Loucy (cell line): Measurements from ENCODE around the gene ATRAID.

Experiments used
- EZH2phosphoT487 ChIP-seq: fragments of 200-600 bp; IDR thresholded peaks from 2 replicates; pipeline ENCODE4 v1.6.1; 2018; ENCODE audit warnings: antibody characterized with exemption, mild to moderate bottlenecking, moderate library complexity, borderline replicate concordance
- TF ChIP-seq, protein P1 (sequence below): fragments of 200-600 bp; sonication (generic); conservative IDR thresholded peaks from 2 replicates; pipeline ENCODE4 v1.5.1; 2014; ENCODE audit warnings: mild to moderate bottlenecking, antibody characterized with exemption, low read length

DNA sequence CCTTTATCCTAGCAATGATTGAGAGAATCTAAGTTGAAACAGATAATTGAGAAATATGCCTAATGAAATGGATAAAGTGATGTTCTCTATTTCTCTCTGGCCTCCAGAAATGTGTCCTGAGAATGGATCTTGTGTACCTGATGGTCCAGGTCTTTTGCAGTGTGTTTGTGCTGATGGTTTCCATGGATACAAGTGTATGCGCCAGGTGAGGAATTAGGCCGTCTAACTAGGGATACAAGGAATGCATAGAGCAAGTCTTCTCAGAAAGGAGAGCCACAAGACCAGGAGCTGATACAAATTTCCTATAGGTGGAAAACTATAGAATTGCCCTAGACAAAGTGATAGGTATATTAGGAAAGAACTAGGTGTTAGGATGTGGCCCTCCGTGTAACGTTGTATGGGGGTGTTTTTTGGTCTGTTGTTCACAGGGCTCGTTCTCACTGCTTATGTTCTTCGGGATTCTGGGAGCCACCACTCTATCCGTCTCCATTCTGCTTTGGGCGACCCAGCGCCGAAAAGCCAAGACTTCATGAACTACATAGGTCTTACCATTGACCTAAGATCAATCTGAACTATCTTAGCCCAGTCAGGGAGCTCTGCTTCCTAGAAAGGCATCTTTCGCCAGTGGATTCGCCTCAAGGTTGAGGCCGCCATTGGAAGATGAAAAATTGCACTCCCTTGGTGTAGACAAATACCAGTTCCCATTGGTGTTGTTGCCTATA lies 4.7 kb downstream of the ATRAID start:
- TF ChIP-seq, protein P1, sequence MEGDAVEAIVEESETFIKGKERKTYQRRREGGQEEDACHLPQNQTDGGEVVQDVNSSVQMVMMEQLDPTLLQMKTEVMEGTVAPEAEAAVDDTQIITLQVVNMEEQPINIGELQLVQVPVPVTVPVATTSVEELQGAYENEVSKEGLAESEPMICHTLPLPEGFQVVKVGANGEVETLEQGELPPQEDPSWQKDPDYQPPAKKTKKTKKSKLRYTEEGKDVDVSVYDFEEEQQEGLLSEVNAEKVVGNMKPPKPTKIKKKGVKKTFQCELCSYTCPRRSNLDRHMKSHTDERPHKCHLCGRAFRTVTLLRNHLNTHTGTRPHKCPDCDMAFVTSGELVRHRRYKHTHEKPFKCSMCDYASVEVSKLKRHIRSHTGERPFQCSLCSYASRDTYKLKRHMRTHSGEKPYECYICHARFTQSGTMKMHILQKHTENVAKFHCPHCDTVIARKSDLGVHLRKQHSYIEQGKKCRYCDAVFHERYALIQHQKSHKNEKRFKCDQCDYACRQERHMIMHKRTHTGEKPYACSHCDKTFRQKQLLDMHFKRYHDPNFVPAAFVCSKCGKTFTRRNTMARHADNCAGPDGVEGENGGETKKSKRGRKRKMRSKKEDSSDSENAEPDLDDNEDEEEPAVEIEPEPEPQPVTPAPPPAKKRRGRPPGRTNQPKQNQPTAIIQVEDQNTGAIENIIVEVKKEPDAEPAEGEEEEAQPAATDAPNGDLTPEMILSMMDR: no peak
- no peak for TF ChIP-seq EZH2phosphoT487
